NCI-H2107 treated with DMSO at 0.1 percent for 48 hours (cell line): ENCODE results near the gene LCN12.
A peak's percentile ranks its signal among the peaks of the same experiment; 100 is the strongest.
"Not testable (repeated sequence)": the region's sequence is repeated elsewhere in the genome, so short reads cannot be mapped to it uniquely, and the experiment has no call there.

Source experiments
- DNase-seq: peaks from one replicate; lab custom pipeline; 2025; ENCODE audit not compliant: unreplicated experiment; lab: John Stamatoyannopoulos, UW

Gene LCN12

GRCh38 chr9:136985027-136985602 lies 33.0 kb downstream of the LCN12 start:
- DNase-seq, result no peak

GRCh38 chr9:136985853-136986252 lies 33.8 kb downstream of the LCN12 start:
- no peak for DNase-seq

- no peak for DNase-seq
Observed at GRCh38 chr9:136988872-136989271, 36.8 kb downstream of the LCN12 start.

- no peak for DNase-seq
Observed at GRCh38 chr9:136990242-136990911, 38.3 kb downstream of the LCN12 start.

GRCh38 chr9:136991993-136992818 lies 40.1 kb downstream of the LCN12 start, which contains the start of gene PAXX:
TSS of gene PAXX (plus strand) at chr9:136992422. CDS start at chr9:136992444, 22 bp downstream.
- DNase-seq, result peak; percentile 59

- no peak for DNase-seq
Observed at GRCh38 chr9:136992819-136993369, 40.8 kb downstream of the LCN12 start.

GRCh38 chr9:136994180-136994887 lies 42.3 kb downstream of the LCN12 start:
- no peak for DNase-seq

GRCh38 chr9:136994888-136995230 lies 42.8 kb downstream of the LCN12 start:
- DNase-seq, result no peak

- DNase-seq, result no peak
Observed at GRCh38 chr9:136995362-136995761, 43.3 kb downstream of the LCN12 start.

GRCh38 chr9:136995772-136996311 lies 43.8 kb downstream of the LCN12 start:
- no peak for DNase-seq

- DNase-seq, result no peak
Observed at GRCh38 chr9:136996361-136997292, 44.6 kb downstream of the LCN12 start, which contains the start of gene CLIC3. TSS of gene CLIC3 (minus strand) at chr9:136996568. CDS start at chr9:136996543, 25 bp downstream.

GRCh38 chr9:136997371-136997770 lies 45.3 kb downstream of the LCN12 start:
- DNase-seq, result no peak

GRCh38 chr9:136997830-136998234 lies 45.8 kb downstream of the LCN12 start:
- DNase-seq, result no peak

GRCh38 chr9:137000177-137000930 lies 48.3 kb downstream of the LCN12 start:
- no peak for DNase-seq

GRCh38 chr9:137001857-137002645 lies 50.0 kb downstream of the LCN12 start:
- no peak for DNase-seq

GRCh38 chr9:137002646-137003041 lies 50.6 kb downstream of the LCN12 start:
- no peak for DNase-seq

- not testable (repeated sequence) for DNase-seq
Observed at GRCh38 chr9:137004285-137004684, 52.2 kb downstream of the LCN12 start.
